ENCODE results near the gene CAAP1.

GRCh38 chr9:26791274-26791673, 101.3 kb downstream of the CAAP1 start:
- no peak for TF ChIP-seq REST (IDR thresholded peaks at IDR 0.05; ENCODE audit: insufficient read depth in 1 of 2, low read depth in 2 of 2, low read length in 2 of 2)
- no peak for TF ChIP-seq TAF1 (IDR thresholded peaks at IDR 0.05; ENCODE audit: borderline replicate concordance, insufficient read depth, low read length)
- no peak for TF ChIP-seq SIN3A (IDR thresholded peaks at IDR 0.05; ENCODE audit: borderline replicate concordance, insufficient read depth, low read length)

Data from PFSK-1 (cell line).